Peyer's patch (tissue), 4 donors: ENCODE data around the gene WIZ. TPM values are rescaled to one million over a fixed set of nuclear protein-coding genes. Genes with fewer than 3 reads are reported as not detected.
"Not testable (repeated sequence)": the region's sequence is repeated elsewhere in the genome, so short reads cannot be mapped to it uniquely, and the experiment has no call there.

Experiments used
- DNase-seq, 3 donors: peaks; one replicate each; pipeline ENCODE4 v3.0.0-alpha.2; 2017 to 2019
- H3K27ac ChIP-seq, 4 donors: fragments of 200-600 bp; sonication (generic); one replicate each; pipeline ENCODE4 v1.5.1; 2016 to 2019
- H3K27me3 ChIP-seq, 2 donors: fragments of 200-600 bp; sonication (generic); one replicate each; pipeline ENCODE4 v1.5.1; 2019
- H3K36me3 ChIP-seq, 3 donors: fragments of 200-600 bp; sonication (generic); one replicate each; pipeline ENCODE4 v1.5.1; 2016 to 2019
- H3K4me1 ChIP-seq, 4 donors: fragments of 200-600 bp; sonication (generic); one replicate each; pipeline ENCODE4 v1.5.1; 2016 to 2019
- H3K4me3 ChIP-seq, 4 donors: fragments of 200-600 bp; sonication (generic); 1 replicate in 3 of 4; 2 replicates in 1 of 4; pipeline ENCODE4 v1.5.1; 2016 to 2019; ENCODE audit warnings: mild to moderate bottlenecking in 1 of 4
- H3K9me3 ChIP-seq, 4 donors: fragments of 200-600 bp; sonication (generic); one replicate each; pipeline ENCODE4 v1.5.1; 2016 to 2019; ENCODE audit warnings: mild to moderate bottlenecking in 1 of 4
- POLR2A ChIP-seq, 2 donors: fragments of 450-650 bp; IDR thresholded peaks; one replicate each; pipeline ENCODE4 v1.5.1; 2017; ENCODE audit warnings: antibody characterized with exemption in 2 of 2, mild to moderate bottlenecking in 2 of 2, moderate library complexity in 2 of 2
- total RNA-seq, 4 donors: library from RNA; depleted of rRNA; stranded (reverse); fragments of >200 nt; gene quantifications; one replicate each; pipeline ENCODE4 v1.1.0, GENCODE V29; 2016
- TF ChIP-seq, protein P1 (sequence below), 6 experiments: fragments of 450-650 bp in 4 of 6; fragments of 200-600 bp in 2 of 6; sonication (generic) in 1 of 6; IDR thresholded peaks; one replicate each; pipeline ENCODE4 v1.5.1; 2017 to 2019; ENCODE audit warnings: antibody characterized with exemption in 6 of 6, mild to moderate bottlenecking in 3 of 6, moderate library complexity in 1 of 6

WIZ gene
- total RNA-seq, 4 donors from 2014 or later, result 25.4 to 45.2 (median 40.6) TPM

- Histone ChIP-seq H3K9me3 (no peaks in the 10 kb centered on the region), H3K36me3 (peaks cover 0 to 85% (median 0%) of the 10 kb centered on the region in 3 donors), H3K27me3 (no peaks in the 10 kb centered on the region), H3K4me3 (no peak overlapping the region), H3K27ac (no peak overlapping the region), H3K4me1 (peaks cover 0 to 15% (median 0%) of the 10 kb centered on the region in 4 donors)
- DNase-seq, result peak in 1 of 3 donors; percentile 43
- TF ChIP-seq, protein P1, sequence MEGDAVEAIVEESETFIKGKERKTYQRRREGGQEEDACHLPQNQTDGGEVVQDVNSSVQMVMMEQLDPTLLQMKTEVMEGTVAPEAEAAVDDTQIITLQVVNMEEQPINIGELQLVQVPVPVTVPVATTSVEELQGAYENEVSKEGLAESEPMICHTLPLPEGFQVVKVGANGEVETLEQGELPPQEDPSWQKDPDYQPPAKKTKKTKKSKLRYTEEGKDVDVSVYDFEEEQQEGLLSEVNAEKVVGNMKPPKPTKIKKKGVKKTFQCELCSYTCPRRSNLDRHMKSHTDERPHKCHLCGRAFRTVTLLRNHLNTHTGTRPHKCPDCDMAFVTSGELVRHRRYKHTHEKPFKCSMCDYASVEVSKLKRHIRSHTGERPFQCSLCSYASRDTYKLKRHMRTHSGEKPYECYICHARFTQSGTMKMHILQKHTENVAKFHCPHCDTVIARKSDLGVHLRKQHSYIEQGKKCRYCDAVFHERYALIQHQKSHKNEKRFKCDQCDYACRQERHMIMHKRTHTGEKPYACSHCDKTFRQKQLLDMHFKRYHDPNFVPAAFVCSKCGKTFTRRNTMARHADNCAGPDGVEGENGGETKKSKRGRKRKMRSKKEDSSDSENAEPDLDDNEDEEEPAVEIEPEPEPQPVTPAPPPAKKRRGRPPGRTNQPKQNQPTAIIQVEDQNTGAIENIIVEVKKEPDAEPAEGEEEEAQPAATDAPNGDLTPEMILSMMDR (IDR thresholded peaks at IDR 0.05), result no peak
- no peak for TF ChIP-seq POLR2A (IDR thresholded peaks at IDR 0.05)
Observed at GRCh38 chr19:15398501-15399233, 51.1 kb downstream of the WIZ start.

- Histone ChIP-seq H3K36me3 (peaks cover 0 to 80% (median 0%) of the 10 kb centered on the region in 3 donors), H3K4me1 (peaks cover 0 to 6% (median 0%) of the 10 kb centered on the region in 4 donors), H3K4me3 (no peak overlapping the region), H3K9me3 (no peaks in the 10 kb centered on the region), H3K27ac (no peak overlapping the region), H3K27me3 (no peaks in the 10 kb centered on the region)
- DNase-seq, result peak in 1 of 3 donors; percentile 27
- TF ChIP-seq, protein P1 (IDR thresholded peaks at IDR 0.05), result no peak
- no peak for TF ChIP-seq POLR2A (IDR thresholded peaks at IDR 0.05)
Observed at GRCh38 chr19:15397782-15398181, 52.0 kb downstream of the WIZ start.

GRCh38 chr19:15397236-15397635 lies 52.5 kb downstream of the WIZ start:
- Histone ChIP-seq H3K4me1 (peaks cover 0 to under 1% (median 0%) of the 10 kb centered on the region in 4 donors), H3K36me3 (peaks cover 0 to 78% (median 0%) of the 10 kb centered on the region in 3 donors), H3K27me3 (no peaks in the 10 kb centered on the region), H3K4me3 (no peak overlapping the region), H3K9me3 (no peaks in the 10 kb centered on the region), H3K27ac (no peak overlapping the region)
- DNase-seq, result peak in 1 of 3 donors; percentile 26
- no peak for TF ChIP-seq POLR2A (IDR thresholded peaks at IDR 0.05)
- TF ChIP-seq, protein P1 (IDR thresholded peaks at IDR 0.05), result no peak

DNA sequence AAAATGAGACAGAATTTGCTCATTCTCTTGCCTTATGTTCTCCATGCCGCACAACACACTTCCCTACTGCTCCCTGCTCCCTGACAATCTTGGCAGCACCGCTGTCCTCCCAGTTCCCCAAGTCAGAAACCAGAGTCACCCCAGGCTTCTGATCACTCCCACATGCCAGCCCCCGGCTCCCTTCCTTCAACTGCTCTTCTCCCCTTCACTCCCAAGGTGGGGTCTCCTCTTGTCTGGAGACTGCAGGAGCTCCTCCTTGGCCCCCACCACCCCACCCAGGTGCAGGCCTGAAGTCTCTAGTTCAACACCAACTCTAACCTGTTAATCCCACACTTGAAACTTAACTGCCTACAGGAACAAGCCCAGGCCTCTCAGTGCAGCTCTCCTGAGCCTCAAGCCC lies 53.3 kb downstream of the WIZ start:
- Histone ChIP-seq H3K36me3 (peaks cover 0 to 77% (median 0%) of the 10 kb centered on the region in 3 donors), H3K9me3 (no peaks in the 10 kb centered on the region), H3K4me1 (no peaks in the 10 kb centered on the region), H3K4me3 (no peak overlapping the region), H3K27me3 (no peaks in the 10 kb centered on the region), H3K27ac (no peak overlapping the region)
- DNase-seq, result peak in 1 of 3 donors; percentile 29
- TF ChIP-seq POLR2A (IDR thresholded peaks at IDR 0.05), result no peak
- TF ChIP-seq, protein P1 (IDR thresholded peaks at IDR 0.05), result no peak

GRCh38 chr19:15395251-15395650 lies 54.5 kb downstream of the WIZ start:
- H3K36me3 ChIP-seq, result peaks cover 0 to 65% (median 0%) of the 10 kb centered on the region in 3 donors
- DNase-seq, result peak in 1 of 3 donors; percentile 22

DNA sequence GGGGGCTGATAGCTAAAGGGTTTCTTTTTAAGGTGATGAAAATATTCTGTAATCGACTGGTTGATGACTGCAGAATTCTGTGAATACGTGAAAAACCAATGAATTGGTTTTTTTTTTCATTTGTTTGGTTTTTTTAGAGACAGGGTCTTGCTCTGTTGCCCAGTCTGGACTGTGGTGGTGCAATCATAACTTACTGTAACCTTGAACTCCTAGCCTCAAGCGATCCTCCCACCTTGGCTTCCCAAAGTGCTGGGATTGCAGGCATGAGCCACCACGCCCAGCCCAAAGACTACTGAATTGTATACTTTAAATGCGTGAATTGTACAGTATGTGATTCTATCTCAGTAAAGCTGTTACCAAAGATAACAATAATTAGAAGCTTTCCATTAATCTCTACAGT lies 55.3 kb downstream of the WIZ start:
- H3K27me3 ChIP-seq, result no peaks in the 10 kb centered on the region
- H3K4me3 ChIP-seq, result no peak overlapping the region
- H3K36me3 ChIP-seq, result peaks cover 0 to 57% (median 0%) of the 10 kb centered on the region in 3 donors
- no peaks in the 10 kb centered on the region for H3K9me3 ChIP-seq
- TF ChIP-seq POLR2A (IDR thresholded peaks at IDR 0.05), result no peak
- TF ChIP-seq, protein P1 (IDR thresholded peaks at IDR 0.05), result no peak
- peak in 1 of 3 donors; percentile 3 for DNase-seq
- H3K4me1 ChIP-seq, result no peaks in the 10 kb centered on the region
- no peak overlapping the region for H3K27ac ChIP-seq

More at GRCh38 chr19:15395251-15395650, 54.5 kb downstream of the WIZ start:
- not testable (repeated sequence) for H3K9me3 ChIP-seq, H3K4me1 ChIP-seq, H3K27me3 ChIP-seq, H3K27ac ChIP-seq, H3K4me3 ChIP-seq
